Measurements from ENCODE around the gene RFX1. TPM values are rescaled to one million over a fixed set of nuclear protein-coding genes. Genes with fewer than 3 reads are reported as not detected.
"Not testable (repeated sequence)": the region's sequence is repeated elsewhere in the genome, so short reads cannot be mapped to it uniquely, and the experiment has no call there.

The RFX1 gene
- total RNA-seq, 1 donor from 2014 or later: 3.3 TPM

DNA sequence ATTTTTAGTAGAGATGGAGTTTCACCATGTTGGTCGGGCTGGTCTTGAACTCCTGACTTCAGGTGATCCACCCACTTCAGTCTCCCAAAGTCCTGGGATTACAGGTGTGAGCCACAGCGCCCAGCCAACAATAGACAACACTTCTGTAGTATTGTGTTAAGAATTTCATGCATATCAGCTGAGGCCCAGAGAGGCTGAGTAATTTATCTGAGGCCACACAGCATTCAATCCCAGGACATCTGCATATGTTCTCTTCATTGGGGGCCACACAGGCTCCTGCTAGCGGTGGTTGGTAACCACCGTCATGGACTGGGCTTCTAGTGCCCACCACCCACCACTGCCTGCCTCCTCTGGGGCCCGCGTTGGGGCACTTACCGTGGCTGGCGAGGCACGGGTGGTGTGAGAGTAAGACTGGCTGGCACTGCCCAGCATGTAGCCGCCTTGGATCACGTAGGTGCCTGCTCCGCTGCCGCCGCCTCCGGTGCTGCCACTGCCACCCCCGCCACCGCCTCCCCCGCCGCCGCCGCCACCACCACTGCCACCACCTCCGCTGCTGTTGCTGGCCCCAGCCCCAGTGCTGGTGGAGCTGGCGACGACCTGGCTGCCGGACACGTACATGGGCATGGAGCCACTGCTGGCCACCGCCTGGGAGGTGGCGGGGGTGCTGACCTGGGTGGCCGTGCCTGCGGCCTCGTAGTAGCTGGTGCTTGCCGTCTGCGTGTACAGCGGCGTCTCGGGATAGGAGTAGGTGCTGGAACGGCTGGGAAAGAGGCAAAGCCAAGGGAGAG is 33.6 kb downstream of the RFX1 start:
- Histone ChIP-seq H3K4me1 (no peaks in the 10 kb centered on the region), H3K36me3 (peaks cover 37 to 38% of the 10 kb centered on the region in 2 donors), H3K9me3 (no peaks in the 10 kb centered on the region), H3K4me3 (no peak overlapping the region), H3K27ac (no peak overlapping the region), H3K27me3 (no peaks in the 10 kb centered on the region)
- no peak for DNase-seq (ENCODE audit: low spot score in 2 of 2)
- intact Hi-C loops (cut with DNase I): no loop called here
- TF ChIP-seq, protein P1, sequence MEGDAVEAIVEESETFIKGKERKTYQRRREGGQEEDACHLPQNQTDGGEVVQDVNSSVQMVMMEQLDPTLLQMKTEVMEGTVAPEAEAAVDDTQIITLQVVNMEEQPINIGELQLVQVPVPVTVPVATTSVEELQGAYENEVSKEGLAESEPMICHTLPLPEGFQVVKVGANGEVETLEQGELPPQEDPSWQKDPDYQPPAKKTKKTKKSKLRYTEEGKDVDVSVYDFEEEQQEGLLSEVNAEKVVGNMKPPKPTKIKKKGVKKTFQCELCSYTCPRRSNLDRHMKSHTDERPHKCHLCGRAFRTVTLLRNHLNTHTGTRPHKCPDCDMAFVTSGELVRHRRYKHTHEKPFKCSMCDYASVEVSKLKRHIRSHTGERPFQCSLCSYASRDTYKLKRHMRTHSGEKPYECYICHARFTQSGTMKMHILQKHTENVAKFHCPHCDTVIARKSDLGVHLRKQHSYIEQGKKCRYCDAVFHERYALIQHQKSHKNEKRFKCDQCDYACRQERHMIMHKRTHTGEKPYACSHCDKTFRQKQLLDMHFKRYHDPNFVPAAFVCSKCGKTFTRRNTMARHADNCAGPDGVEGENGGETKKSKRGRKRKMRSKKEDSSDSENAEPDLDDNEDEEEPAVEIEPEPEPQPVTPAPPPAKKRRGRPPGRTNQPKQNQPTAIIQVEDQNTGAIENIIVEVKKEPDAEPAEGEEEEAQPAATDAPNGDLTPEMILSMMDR (IDR thresholded peaks at IDR 0.05): no peak

DNA sequence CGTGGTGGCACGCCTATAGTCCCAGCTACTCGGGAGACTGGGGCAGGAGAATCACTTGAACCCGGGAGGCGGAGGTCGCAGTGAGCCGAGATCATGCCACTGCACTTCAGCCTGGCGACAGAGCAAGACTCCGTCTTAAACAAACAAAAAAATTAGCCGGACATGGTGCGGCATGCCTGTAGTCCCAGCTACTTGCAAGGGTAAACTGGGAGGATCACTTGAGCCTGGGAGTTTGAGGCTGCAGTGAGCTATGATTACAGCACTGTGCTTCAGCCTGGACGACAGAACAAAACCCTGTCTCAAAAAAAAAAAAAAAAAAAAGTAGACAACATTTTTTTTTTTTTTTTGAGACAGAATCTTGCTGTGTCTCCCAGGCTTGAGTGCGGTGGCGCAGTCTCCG is 34.3 kb downstream of the RFX1 start:
- H3K4me1 ChIP-seq; H3K27me3 ChIP-seq; DNase-seq (ENCODE audit: low spot score in 2 of 2); H3K9me3 ChIP-seq; H3K27ac ChIP-seq; intact Hi-C loops (cut with DNase I); H3K4me3 ChIP-seq: not testable (repeated sequence)
- H3K36me3 ChIP-seq: peaks cover 42 to 44% of the 10 kb centered on the region in 2 donors

DNA sequence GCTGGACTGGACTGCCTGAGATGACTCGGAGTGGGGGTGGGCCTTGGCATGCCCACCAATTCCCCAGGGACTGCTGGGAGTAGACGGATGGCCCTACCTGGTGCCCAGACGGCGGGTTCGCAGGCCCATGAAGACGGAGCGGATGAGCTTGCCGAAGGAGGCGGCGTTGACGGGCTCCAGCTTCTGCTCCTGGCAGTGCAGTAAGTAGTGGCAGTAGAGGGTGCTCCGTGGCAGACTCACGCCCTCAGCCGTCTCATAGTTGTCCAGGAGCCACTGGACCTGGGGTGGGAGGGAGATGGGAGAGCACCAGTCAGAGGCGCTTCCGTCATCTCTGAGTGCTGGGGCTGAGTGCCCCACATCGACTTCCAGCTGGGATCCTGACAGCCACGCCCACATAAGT is 36.2 kb downstream of the RFX1 start:
- Histone ChIP-seq H3K36me3 (peaks cover 54 to 63% of the 10 kb centered on the region in 2 donors), H3K27me3 (no peaks in the 10 kb centered on the region), H3K27ac (no peak overlapping the region), H3K4me3 (no peak overlapping the region), H3K4me1 (no peaks in the 10 kb centered on the region), H3K9me3 (no peaks in the 10 kb centered on the region)
- no peak for DNase-seq (ENCODE audit: low spot score in 2 of 2)
- TF ChIP-seq, protein P1 (IDR thresholded peaks at IDR 0.05): no peak
- intact Hi-C loops (cut with DNase I): no loop called here

DNA sequence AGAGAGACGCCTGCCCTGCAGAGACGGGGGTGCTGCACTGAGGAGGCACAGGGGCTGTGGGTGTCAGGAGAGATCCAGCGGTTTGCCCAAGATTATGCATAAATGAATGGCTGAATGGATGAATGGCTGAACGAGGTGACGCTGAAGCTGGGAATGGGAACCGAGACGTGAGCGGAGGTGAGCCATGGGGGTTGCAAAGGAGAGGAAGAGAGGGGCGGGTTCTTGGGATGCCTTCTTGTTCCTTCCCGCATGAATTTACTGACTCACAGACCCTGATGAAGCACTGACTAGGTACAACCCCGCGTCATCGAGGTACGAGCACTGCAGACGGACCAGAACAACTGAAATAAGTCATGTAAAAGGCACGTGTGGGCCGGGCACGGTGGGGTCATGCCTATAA is 37.1 kb downstream of the RFX1 start:
- no peaks in the 10 kb centered on the region for H3K4me1 ChIP-seq
- intact Hi-C loops (cut with DNase I): no loop called here
- TF ChIP-seq, protein P1 (IDR thresholded peaks at IDR 0.05): no peak
- peaks cover 54 to 66% of the 10 kb centered on the region in 2 donors for H3K36me3 ChIP-seq
- H3K9me3 ChIP-seq: no peaks in the 10 kb centered on the region
- H3K27ac ChIP-seq: no peak overlapping the region
- H3K4me3 ChIP-seq: no peak overlapping the region
- H3K27me3 ChIP-seq: no peaks in the 10 kb centered on the region
- DNase-seq (ENCODE audit: low spot score in 2 of 2): no peak

DNA sequence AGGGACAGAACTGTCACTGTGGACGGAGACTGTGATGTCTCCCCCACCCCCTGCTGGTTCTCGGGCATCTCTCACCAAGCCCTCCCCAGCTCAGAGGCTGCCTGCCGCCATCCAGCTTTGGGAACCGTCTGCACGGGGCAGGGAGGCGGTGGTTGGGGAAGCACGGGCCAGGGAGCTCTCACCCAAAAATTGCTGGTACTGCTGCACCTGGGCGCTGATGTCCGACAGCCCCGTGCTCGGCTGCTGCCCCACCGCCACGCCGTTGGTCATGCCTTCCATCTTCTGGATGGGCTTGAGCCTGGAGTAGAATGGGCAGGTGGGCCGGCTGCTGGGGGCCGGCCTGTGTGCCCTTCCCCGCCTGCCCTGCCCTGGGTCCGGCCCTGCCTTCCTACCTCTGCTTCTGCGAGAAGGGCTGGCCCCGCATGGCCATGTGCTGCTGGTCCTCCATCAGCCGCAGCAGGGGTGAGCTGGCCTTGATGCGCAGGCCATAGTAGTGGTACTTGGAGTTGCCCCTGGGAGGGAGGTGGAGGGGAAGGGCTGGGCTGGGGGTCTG is 37.7 kb downstream of the RFX1 start:
- Histone ChIP-seq H3K4me1 (no peaks in the 10 kb centered on the region), H3K36me3 (peaks cover 58 to 66% of the 10 kb centered on the region in 2 donors), H3K27me3 (no peaks in the 10 kb centered on the region), H3K9me3 (no peaks in the 10 kb centered on the region), H3K4me3 (no peak overlapping the region), H3K27ac (no peak overlapping the region)
- no peak for DNase-seq (ENCODE audit: low spot score in 2 of 2)
- intact Hi-C loops (cut with DNase I): no loop called here
- TF ChIP-seq, protein P1 (IDR thresholded peaks at IDR 0.05): no peak

DNA sequence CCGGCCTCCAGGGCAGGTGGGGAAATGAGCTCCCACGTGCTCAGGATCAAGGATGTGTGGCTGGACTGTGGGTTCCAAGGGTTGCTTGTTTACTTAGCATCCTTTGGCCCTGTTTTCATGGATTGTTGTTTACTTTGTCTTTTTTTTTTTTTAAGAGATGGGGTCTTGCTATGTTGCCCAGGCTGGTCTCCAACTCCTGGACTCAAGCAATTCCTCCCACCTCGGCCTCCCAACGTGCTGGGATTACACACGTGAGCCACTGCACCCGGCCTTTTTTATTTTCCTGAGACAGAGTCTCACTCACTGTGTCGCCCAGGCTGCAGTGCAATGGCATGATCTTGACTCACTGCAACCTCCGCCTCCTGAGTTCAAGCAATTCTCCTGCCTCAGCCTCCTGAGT is 38.9 kb downstream of the RFX1 start:
- H3K4me1 ChIP-seq; H3K27me3 ChIP-seq; DNase-seq (ENCODE audit: low spot score in 2 of 2); H3K9me3 ChIP-seq; intact Hi-C loops (cut with DNase I); H3K27ac ChIP-seq; H3K4me3 ChIP-seq: not testable (repeated sequence)
- H3K36me3 ChIP-seq: peaks cover 57 to 64% of the 10 kb centered on the region in 2 donors
